IMR-90 (cell line): ENCODE results near the gene IVNS1ABP.

ENCODE experiments used
- CHD1 ChIP-seq: IDR thresholded peaks from 2 replicates; pipeline ENCODE4 v1.6.1; 2012; ENCODE audit warnings: low read depth, low read length, improper control_type of control experiment
- CTCF ChIP-seq: conservative IDR thresholded peaks from 2 replicates; pipeline ENCODE4 v1.5.1; 2012; ENCODE audit warnings: mild to moderate bottlenecking, low read depth, low read length, improper control_type of control experiment
- MAFK ChIP-seq: IDR thresholded peaks from 2 replicates; pipeline ENCODE4 v1.6.1; 2012; ENCODE audit warnings: low read depth, low read length, improper control_type of control experiment
- MXI1 ChIP-seq: IDR thresholded peaks from 2 replicates; pipeline ENCODE4 v1.6.1; 2012; ENCODE audit warnings: low read depth, mild to moderate bottlenecking, low read length, moderate library complexity, borderline replicate concordance
- POLR2A ChIP-seq: IDR thresholded peaks from 2 replicates; pipeline ENCODE4 v1.6.1; 2012; ENCODE audit warnings: mild to moderate bottlenecking, low read depth, low read length
- RAD21 ChIP-seq: IDR thresholded peaks from 2 replicates; pipeline ENCODE4 v1.6.1; 2012; ENCODE audit warnings: low read length, improper control_type of control experiment
- USF2 ChIP-seq: fragments of 150-350 bp; IDR thresholded peaks from 2 replicates; pipeline ENCODE4 v1.6.1; 2017; ENCODE audit warnings: mild to moderate bottlenecking, antibody characterized with exemption, low read length, low read depth

GRCh38 chr1:185284116-185284515 is 32.9 kb downstream of the IVNS1ABP start:
- TF ChIP-seq CTCF (no peak), POLR2A (no peak), MAFK (no peak), RAD21 (no peak), MXI1 (no peak), CHD1 (no peak), USF2 (no peak)
